OCI-LY1 (cell line): ENCODE measurements around the gene NIFK.
"Not testable (repeated sequence)": the region's sequence is repeated elsewhere in the genome, so short reads cannot be mapped to it uniquely, and the experiment has no call there.

Experiments
- H2AFZ ChIP-seq: fragments of 200-600 bp; sonication (generic), shearing (Covaris generic); 2 replicates; pipeline ENCODE4 v1.6.0; 2014; ENCODE audit warnings: antibody characterized with exemption, mild to moderate bottlenecking, low read length
- H3F3A ChIP-seq: fragments of 200-600 bp; sonication (generic), shearing (Covaris generic); 2 replicates; pipeline ENCODE4 v1.6.0; 2014; ENCODE audit warnings: mild to moderate bottlenecking, antibody characterized with exemption, low read length, moderate library complexity; ENCODE audit not compliant: insufficient read depth
- H3K27ac ChIP-seq: fragments of 200-600 bp; sonication (generic); 2 replicates; pipeline ENCODE4 v1.5.1; 2014; ENCODE audit warnings: low read length, mixed run types, mild to moderate bottlenecking, low read depth; ENCODE audit not compliant: poor library complexity, severe bottlenecking
- H3K27me3 ChIP-seq: fragments of 200-600 bp; sonication (generic); 2 replicates; pipeline ENCODE4 v1.6.0; 2014; ENCODE audit warnings: antibody characterized with exemption, mild to moderate bottlenecking, low read length, moderate library complexity; ENCODE audit not compliant: insufficient read depth
- H3K36me3 ChIP-seq: fragments of 200-600 bp; sonication (generic); 2 replicates; pipeline ENCODE4 v1.6.1; 2014; ENCODE audit warnings: mild to moderate bottlenecking, antibody characterized with exemption, low read length, moderate library complexity, mixed read lengths; ENCODE audit not compliant: insufficient read depth
- H3K4me1 ChIP-seq: fragments of 200-600 bp; sonication (generic); 2 replicates; pipeline ENCODE4 v1.5.1; 2014; ENCODE audit warnings: mild to moderate bottlenecking, low read length, moderate library complexity; ENCODE audit not compliant: insufficient read depth, severe bottlenecking
- H3K4me2 ChIP-seq: fragments of 200-600 bp; sonication (generic), shearing (Covaris generic); 2 replicates; pipeline ENCODE4 v1.6.1; 2014; ENCODE audit warnings: low read length
- H3K4me3 ChIP-seq: fragments of 200-600 bp; sonication (generic); 2 replicates; pipeline ENCODE4 v1.5.1; 2014; ENCODE audit warnings: low read length, low read depth, mild to moderate bottlenecking, mixed read lengths; ENCODE audit not compliant: poor library complexity, severe bottlenecking
- H3K79me2 ChIP-seq: fragments of 200-600 bp; shearing (Covaris generic); 2 replicates; pipeline ENCODE4 v1.6.1; 2016; ENCODE audit warnings: mixed run types, low read length, mixed read lengths; ENCODE audit not compliant: insufficient read depth
- H3K9ac ChIP-seq: fragments of 200-600 bp; sonication (generic), shearing (Covaris generic); 2 replicates; pipeline ENCODE4 v1.6.1; 2014; ENCODE audit warnings: mild to moderate bottlenecking, low read length, mixed read lengths
- H3K9me2 ChIP-seq: fragments of 200-600 bp; sonication (generic), shearing (Covaris generic); 2 replicates; pipeline ENCODE4 v1.6.1; 2014; ENCODE audit warnings: low read depth, mild to moderate bottlenecking, low read length, mixed read lengths
- H3K9me3 ChIP-seq: fragments of 200-600 bp; shearing (Covaris generic); 2 replicates; pipeline ENCODE4 v1.6.1; 2014; ENCODE audit warnings: low read length, mixed read lengths
- H4K20me1 ChIP-seq: fragments of 200-600 bp; sonication (generic), shearing (Covaris generic); 2 replicates; pipeline ENCODE4 v1.6.0; 2016; ENCODE audit warnings: mild to moderate bottlenecking, low read length; ENCODE audit not compliant: insufficient read depth
- CTCF ChIP-seq: fragments of 200-600 bp; sonication (generic), shearing (Covaris generic); IDR thresholded peaks from 2 replicates; pipeline ENCODE4 v1.5.1; 2017; ENCODE audit warnings: mild to moderate bottlenecking, antibody characterized with exemption, low read length, moderate library complexity, mixed read lengths
- EZH2 ChIP-seq: fragments of 200-600 bp; sonication (generic), shearing (Covaris generic); IDR thresholded peaks from 2 replicates; pipeline ENCODE4 v1.8.0; 2017; ENCODE audit warnings: borderline replicate concordance, mixed run types, mild to moderate bottlenecking, antibody characterized with exemption, low read length, moderate library complexity, mixed read lengths

Gene NIFK

GRCh38 chr2:121716126-121716525 lies 20.5 kb downstream of the NIFK start:
- no peaks in the 10 kb centered on the region for H3F3A ChIP-seq
- TF ChIP-seq EZH2: no peak
- no peak for TF ChIP-seq CTCF
- no peaks in the 10 kb centered on the region for H3K36me3 ChIP-seq
- H3K9me3 ChIP-seq: no peaks in the 10 kb centered on the region
- no peak overlapping the region for H3K4me3 ChIP-seq
- no peak overlapping the region for H3K27ac ChIP-seq
- no peaks in the 10 kb centered on the region for H3K9me2 ChIP-seq
- H3K79me2 ChIP-seq: no peaks in the 10 kb centered on the region
- no peak overlapping the region for H3K4me2 ChIP-seq
- H2AFZ ChIP-seq: no peak overlapping the region
- H3K9ac ChIP-seq: no peak overlapping the region
- peaks cover 9% of the 10 kb centered on the region for H3K4me1 ChIP-seq
- H3K27me3 ChIP-seq: 0 out of 2 replicates have a peak, but pooled peaks cover 3% of the 10 kb centered on the region
- H4K20me1 ChIP-seq: no peaks in the 10 kb centered on the region

GRCh38 chr2:121711481-121711880 lies 25.2 kb downstream of the NIFK start:
- not testable (repeated sequence) for H4K20me1 ChIP-seq

DNA sequence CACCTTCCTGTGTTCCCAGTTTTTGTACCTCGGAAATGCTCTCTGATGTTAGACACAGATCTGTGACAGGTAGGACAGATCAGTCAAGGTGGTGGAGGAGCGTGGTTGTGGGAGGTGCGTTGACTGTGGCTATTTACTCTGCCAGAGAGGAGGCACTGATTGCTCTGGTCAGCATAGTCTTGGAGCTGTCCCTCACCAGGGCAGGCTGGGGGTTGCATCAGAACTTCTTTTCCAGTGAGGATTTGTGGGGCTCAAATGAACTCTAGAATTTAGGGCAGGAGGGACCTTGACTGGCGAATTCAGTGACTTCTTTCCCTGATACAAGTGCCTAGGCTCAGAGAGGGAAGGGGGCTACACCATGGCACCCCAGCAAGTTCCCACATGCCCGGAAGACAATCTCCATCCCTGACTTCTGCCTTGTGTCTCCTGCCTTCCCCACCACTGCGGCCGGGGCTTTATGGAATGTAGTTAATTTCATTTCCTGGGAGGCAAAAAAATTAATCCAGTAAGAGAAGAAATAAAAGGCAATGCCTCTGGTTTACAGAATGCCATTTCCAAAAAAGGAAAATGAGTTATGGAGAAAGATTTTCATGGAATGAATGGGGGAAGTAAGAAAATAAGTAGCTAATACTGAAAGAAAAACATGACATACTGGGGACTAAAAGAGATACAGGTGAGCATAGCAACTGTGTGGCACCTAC lies 26.1 kb downstream of the NIFK start:
- Histone ChIP-seq H3K27ac (no peak overlapping the region), H3K4me2 (no peak overlapping the region), H3K9ac (no peak overlapping the region), H4K20me1 (no peaks in the 10 kb centered on the region), H2AFZ (no peak overlapping the region), H3K36me3 (no peaks in the 10 kb centered on the region), H3K79me2 (no peaks in the 10 kb centered on the region), H3K9me2 (no peaks in the 10 kb centered on the region), H3K27me3 (0 out of 2 replicates have a peak, but pooled peaks cover 3% of the 10 kb centered on the region), H3F3A (no peaks in the 10 kb centered on the region), H3K9me3 (no peaks in the 10 kb centered on the region), H3K4me1 (peaks cover 15% of the 10 kb centered on the region), H3K4me3 (no peak overlapping the region)
- TF ChIP-seq EZH2 (no peak), CTCF (no peak)

More at GRCh38 chr2:121711481-121711880, 25.2 kb downstream of the NIFK start:
- peaks cover 24% of the 10 kb centered on the region for H3K4me1 ChIP-seq
- H3K4me3 ChIP-seq, H3K9ac ChIP-seq, H3K9me3 ChIP-seq, H3F3A ChIP-seq, H2AFZ ChIP-seq, H3K36me3 ChIP-seq, H3K79me2 ChIP-seq, H3K27me3 ChIP-seq, H3K4me2 ChIP-seq, H3K9me2 ChIP-seq, H3K27ac ChIP-seq: not testable (repeated sequence)
